GM12892 (cell line): ENCODE data around the gene SMARCAL1. TPM values are rescaled to one million over a fixed set of nuclear protein-coding genes. Genes with fewer than 3 reads are reported as not detected.

Experiments
- DNase-seq: peaks from one replicate; pipeline ENCODE4 v3.0.0; 2011; ENCODE audit not compliant: insufficient read length
- FAIRE-seq: peaks from 2 replicates; lab custom pipeline; 2011; peaks lifted over from hg19 to GRCh38; lab: Jason Lieb, UNC
- POLR2A ChIP-seq: IDR thresholded peaks from 2 replicates; pipeline ENCODE4 v1.6.1; 2011; ENCODE audit warnings: low read depth, low read length, control low read depth
- POLR2AphosphoS5 ChIP-seq: IDR thresholded peaks from 2 replicates; pipeline ENCODE4 v1.6.1; 2011; ENCODE audit warnings: low read depth, low read length, control low read depth
- TAF1 ChIP-seq: IDR thresholded peaks from 2 replicates; pipeline ENCODE4 v1.6.1; 2011; ENCODE audit warnings: low read depth, mild to moderate bottlenecking, control low read depth, low read length, borderline replicate concordance
- polyA plus RNA-seq: library from polyadenylated mRNA; unstranded; fragments of >200 nt; gene quantifications from one replicate; pipeline ENCODE4 v1.2.1, GENCODE V29; 2012; ENCODE audit warnings: missing spikeins, inconsistent platforms; ENCODE audit not compliant: missing spikeins

Gene SMARCAL1
- polyA plus RNA-seq, result 17.8 TPM

GRCh38 chr2:216412022-216412999 is at the start of gene SMARCAL1:
SMARCAL1 (plus strand) TSS chr2:216412484; CDS start chr2:216414705, 2,221 bp downstream.
- TF ChIP-seq POLR2AphosphoS5 (peak; percentile 63; the same call in 1 of the 2 replicates), TAF1 (no peak), POLR2A (peak; percentile 67; the same call in 1 of the 2 replicates)

GRCh38 chr2:216362730-216363129 is 49.6 kb upstream of the SMARCAL1 start:
- FAIRE-seq (no peak), DNase-seq (no peak)
- TF ChIP-seq POLR2AphosphoS5 (no peak), POLR2A (no peak), TAF1 (no peak)

More at GRCh38 chr2:216412022-216412999, at the start of gene SMARCAL1:
- DNase-seq (peak; percentile 65), FAIRE-seq (peak; percentile 97)

GRCh38 chr2:216363221-216363620 is 49.1 kb upstream of the SMARCAL1 start:
- no peak for FAIRE-seq
- no peak for DNase-seq

GRCh38 chr2:216365518-216365917 is 46.8 kb upstream of the SMARCAL1 start:
- no peak for DNase-seq
- TF ChIP-seq POLR2A (no peak), TAF1 (no peak), POLR2AphosphoS5 (no peak)
- FAIRE-seq, result no peak

More at GRCh38 chr2:216363221-216363620, 49.1 kb upstream of the SMARCAL1 start:
- TF ChIP-seq POLR2A (no peak), TAF1 (no peak), POLR2AphosphoS5 (no peak)

GRCh38 chr2:216366777-216367471 is 45.4 kb upstream of the SMARCAL1 start:
- FAIRE-seq, result no peak
- TF ChIP-seq TAF1, result no peak
- no peak for TF ChIP-seq POLR2AphosphoS5
- no peak for DNase-seq

- DNase-seq (no peak), FAIRE-seq (no peak)
- TF ChIP-seq POLR2AphosphoS5, result no peak
- no peak for TF ChIP-seq POLR2A
- TF ChIP-seq TAF1, result no peak
Observed at GRCh38 chr2:216369821-216370220, 42.5 kb upstream of the SMARCAL1 start.

- peak; percentile 20 for DNase-seq
- no peak for FAIRE-seq
Observed at GRCh38 chr2:216370961-216371712, 41.1 kb upstream of the SMARCAL1 start.

GRCh38 chr2:216371721-216372702 is 40.3 kb upstream of the SMARCAL1 start, which contains the start of gene MARCHF4:
MARCHF4 (minus strand) TSS chr2:216372483; CDS start chr2:216370260, 2,223 bp downstream.
- FAIRE-seq, result no peak
- TF ChIP-seq TAF1, result no peak
- TF ChIP-seq POLR2AphosphoS5, result no peak
- no peak for TF ChIP-seq POLR2A
- peak; percentile 37 for DNase-seq

More at GRCh38 chr2:216370961-216371712, 41.1 kb upstream of the SMARCAL1 start:
- TF ChIP-seq POLR2A (no peak), TAF1 (no peak), POLR2AphosphoS5 (no peak)

GRCh38 chr2:216372761-216373291 is 39.5 kb upstream of the SMARCAL1 start:
- DNase-seq, result no peak
- TF ChIP-seq TAF1 (no peak), POLR2A (no peak), POLR2AphosphoS5 (no peak)
- no peak for FAIRE-seq

GRCh38 chr2:216373896-216374295 is 38.4 kb upstream of the SMARCAL1 start:
- DNase-seq (no peak), FAIRE-seq (no peak)

More at GRCh38 chr2:216373896-216374295, 38.4 kb upstream of the SMARCAL1 start:
- no peak for TF ChIP-seq TAF1
- TF ChIP-seq POLR2A, result no peak
- no peak for TF ChIP-seq POLR2AphosphoS5
